Keratinocyte (primary cell): Measurements from ENCODE around the gene NTSR2. TPM values are rescaled to one million over a fixed set of nuclear protein-coding genes. Genes with fewer than 3 reads are reported as not detected.

Experiments used
- DNase-seq: peaks from one replicate; pipeline ENCODE4 v3.0.0-alpha.2; 2011; ENCODE audit warnings: low read depth, missing footprints, low spot score
- FAIRE-seq: peaks from 2 replicates; lab custom pipeline; 2011; peaks lifted over from hg19 to GRCh38; lab: Jason Lieb, UNC
- H2AFZ ChIP-seq: 2 replicates; pipeline ENCODE4 v1.6.0; 2012; ENCODE audit warnings: low read length, control low read depth, inconsistent platforms; ENCODE audit not compliant: control insufficient read depth
- H3K27ac ChIP-seq: 2 replicates; pipeline ENCODE4 v1.5.1; 2011; ENCODE audit warnings: low read length; ENCODE audit not compliant: control insufficient read depth, insufficient read depth
- H3K27me3 ChIP-seq: 3 replicates; pipeline ENCODE4 v1.6.0; 2011; ENCODE audit warnings: low read length; ENCODE audit not compliant: control insufficient read depth, insufficient read depth; ENCODE audit errors: extremely low read depth
- H3K36me3 ChIP-seq, 2 experiments: 2 replicates in 1 of 2; 3 replicates in 1 of 2; pipeline ENCODE4 v1.5.1; 2011; ENCODE audit warnings: low read length in 2 of 2, mild to moderate bottlenecking in 1 of 2; ENCODE audit not compliant: control insufficient read depth in 2 of 2, insufficient read depth in 2 of 2; ENCODE audit errors: extremely low read depth in 1 of 2
- H3K4me1 ChIP-seq: 3 replicates; pipeline ENCODE4 v1.5.1; 2011; ENCODE audit warnings: low read length; ENCODE audit not compliant: control insufficient read depth, insufficient read depth; ENCODE audit errors: extremely low read depth
- H3K4me2 ChIP-seq: 3 replicates; pipeline ENCODE4 v1.6.0; 2011; ENCODE audit warnings: low read depth, low read length; ENCODE audit not compliant: control insufficient read depth, insufficient read depth; ENCODE audit errors: extremely low read depth
- H3K4me3 ChIP-seq, 3 experiments: fragments of 200-600 bp in 1 of 3; sonication (generic) in 1 of 3; 2 replicates in 2 of 3; 3 replicates in 1 of 3; pipeline ENCODE4 v1.5.1; 2011 to 2016; ENCODE audit warnings: low read length in 3 of 3, mild to moderate bottlenecking in 3 of 3, control low read depth in 2 of 3, inconsistent platforms in 1 of 3, low read depth in 1 of 3, mixed read lengths in 1 of 3, mixed run types in 1 of 3, moderate library complexity in 1 of 3; ENCODE audit not compliant: control insufficient read depth in 2 of 3, insufficient read depth in 2 of 3; ENCODE audit errors: extremely low read depth in 1 of 3
- H3K79me2 ChIP-seq: 2 replicates; pipeline ENCODE4 v1.6.0; 2012; ENCODE audit warnings: low read length; ENCODE audit not compliant: control insufficient read depth, insufficient read depth
- H3K9ac ChIP-seq: 3 replicates; pipeline ENCODE4 v1.6.0; 2011; ENCODE audit warnings: low read length; ENCODE audit not compliant: control insufficient read depth, insufficient read depth; ENCODE audit errors: extremely low read depth
- H3K9me1 ChIP-seq: 3 replicates; pipeline ENCODE4 v1.6.0; 2011; ENCODE audit warnings: low read length; ENCODE audit not compliant: control insufficient read depth, insufficient read depth; ENCODE audit errors: extremely low read depth
- H3K9me3 ChIP-seq: 2 replicates; pipeline ENCODE4 v1.5.1; 2012; ENCODE audit warnings: low read depth, low read length; ENCODE audit not compliant: control insufficient read depth
- H4K20me1 ChIP-seq: 3 replicates; pipeline ENCODE4 v1.6.0; 2011; ENCODE audit warnings: low read length; ENCODE audit not compliant: control insufficient read depth, insufficient read depth; ENCODE audit errors: extremely low read depth
- CTCF ChIP-seq, 3 experiments: IDR thresholded peaks in 1 of 3; conservative IDR thresholded peaks in 1 of 3; optimal IDR thresholded peaks in 1 of 3; 2 replicates in 2 of 3; 3 replicates in 1 of 3; pipeline versions ENCODE3 to v1.5.1; 2011; ENCODE audit warnings: low read length in 3 of 3, mild to moderate bottlenecking in 3 of 3, moderate library complexity in 2 of 3, control low read depth in 1 of 3, inconsistent platforms in 1 of 3; ENCODE audit not compliant: insufficient read depth in 2 of 3; ENCODE audit errors: extremely low read depth in 1 of 3
- EZH2 ChIP-seq: IDR thresholded peaks from one replicate; pipeline ENCODE4 v1.6.1; 2012; ENCODE audit warnings: inconsistent platforms, mild to moderate bottlenecking, low read length, moderate library complexity
- dilution Hi-C: fragments of 300-500 bp; cut with MboI; formaldehyde crosslinking; loops from one replicate; pipeline ENCODE4 v1.7.0; 2020; ENCODE audit warnings: low sequenced_read_pairs; ENCODE audit not compliant: extremely low pct_ligation_motif_present
- polyA plus RNA-seq, 5 experiments: library from polyadenylated mRNA; depleted of rRNA in 3 of 5; stranded (reverse) in 3 of 5; stranded (forward) in 1 of 5; unstranded in 1 of 5; fragments of >200 nt; gene quantifications; 1 replicate in 1 of 5; 2 replicates in 3 of 5; 3 replicates in 1 of 5; pipeline versions ENCODE4 v1.2.1 to v1.2.3, GENCODE V29; 2011 to 2012; ENCODE audit warnings: missing spikeins in 2 of 5, low read depth in 1 of 5, low replicate concordance in 1 of 5

The NTSR2 gene
- polyA plus RNA-seq, 1 donor (not counting 4 experiments of a cell fraction or from before 2014, with no cell fraction given) = not detected

DNA sequence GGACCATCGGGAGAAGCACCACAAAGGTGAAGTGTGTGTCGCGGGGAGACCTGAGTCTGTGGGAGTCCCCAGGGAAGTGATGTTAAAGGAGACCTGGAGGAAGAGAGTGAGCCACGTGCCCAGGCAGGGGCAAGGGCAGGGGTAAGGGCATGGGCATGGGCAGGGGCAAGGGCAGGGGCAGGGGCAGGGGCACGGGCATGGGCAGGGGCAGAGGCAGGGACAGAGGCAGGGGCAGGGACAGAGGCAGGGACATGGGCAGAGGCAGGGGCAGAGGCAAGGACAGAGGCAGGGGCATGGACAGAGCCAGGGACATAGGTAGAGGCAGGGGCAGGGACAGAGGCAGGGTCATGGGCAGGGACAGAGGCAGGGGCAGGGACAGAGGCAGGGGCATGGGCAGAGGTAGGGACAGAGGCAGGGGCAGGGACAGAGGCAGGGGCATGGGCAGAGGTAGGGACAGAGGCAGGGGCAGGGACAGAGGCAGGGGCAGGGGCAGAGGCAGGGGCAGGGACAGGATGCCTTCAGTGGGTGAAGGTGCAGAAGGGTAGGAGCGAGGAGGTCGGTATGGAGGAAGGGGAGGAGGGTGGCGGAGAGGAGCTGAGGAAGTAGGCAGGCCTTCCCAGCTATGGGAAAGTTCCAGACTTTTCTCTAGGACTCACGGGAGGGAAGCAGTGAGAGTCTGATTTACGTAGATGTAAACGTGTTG, 33.3 kb downstream of the NTSR2 start:
- no peaks in the 10 kb centered on the region for H3K9me1 ChIP-seq
- peaks cover 12% of the 10 kb centered on the region for H3K27me3 ChIP-seq
- FAIRE-seq (no peak), DNase-seq (no peak)
- H3K9ac ChIP-seq = no peak overlapping the region
- no peak overlapping the region for H2AFZ ChIP-seq
- H3K4me2 ChIP-seq = no peak overlapping the region
- no peak overlapping the region for H3K4me3 ChIP-seq
- TF ChIP-seq CTCF (optimal IDR thresholded peaks at IDR 0.05 in 1 of 3, IDR thresholded peaks at IDR 0.05 in 1 of 3, conservative IDR thresholded peaks at IDR 0.05 in 1 of 3; ENCODE audit: extremely low read depth in 1 of 3, insufficient read depth in 2 of 3, low read length in 3 of 3) (no peak), EZH2 (no peak)
- no peak overlapping the region for H3K27ac ChIP-seq
- no peaks in the 10 kb centered on the region for H3K9me3 ChIP-seq
- H3K79me2 ChIP-seq = no peaks in the 10 kb centered on the region
- H3K4me1 ChIP-seq = no peaks in the 10 kb centered on the region
- H4K20me1 ChIP-seq = no peaks in the 10 kb centered on the region
- H3K36me3 ChIP-seq = no peaks in the 10 kb centered on the region
- dilution Hi-C loops = no loop called here

DNA sequence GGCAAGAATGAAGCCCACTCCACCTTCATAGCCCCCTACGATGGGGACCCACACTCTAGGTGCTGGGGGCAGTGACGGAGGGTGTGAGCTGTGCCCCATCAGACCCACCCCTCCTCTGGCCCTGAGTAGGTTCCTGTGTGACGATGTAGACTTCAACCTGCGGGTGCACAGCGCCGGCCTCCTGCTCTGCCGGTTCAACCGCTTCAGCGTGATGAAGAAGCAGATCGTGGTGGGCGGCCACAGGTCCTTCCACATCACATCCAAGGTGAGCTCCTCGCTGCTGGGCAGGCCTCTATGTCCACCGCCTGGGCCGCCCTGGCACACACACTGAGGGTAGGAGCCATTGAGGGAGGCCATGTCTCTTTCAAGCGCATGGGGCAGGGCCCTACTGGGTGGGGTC, 34.9 kb downstream of the NTSR2 start:
- Histone ChIP-seq H3K4me2 (no peak overlapping the region), H3K9me1 (no peaks in the 10 kb centered on the region), H3K4me1 (no peaks in the 10 kb centered on the region), H3K9ac (no peak overlapping the region), H2AFZ (no peak overlapping the region), H3K79me2 (no peaks in the 10 kb centered on the region), H3K36me3 (no peaks in the 10 kb centered on the region), H4K20me1 (no peaks in the 10 kb centered on the region), H3K27ac (no peak overlapping the region), H3K4me3 (no peak overlapping the region), H3K9me3 (no peaks in the 10 kb centered on the region), H3K27me3 (peaks cover 12% of the 10 kb centered on the region)
- DNase-seq (no peak), FAIRE-seq (no peak)
- dilution Hi-C loops = no loop called here
- TF ChIP-seq CTCF (optimal IDR thresholded peaks at IDR 0.05 in 1 of 3, IDR thresholded peaks at IDR 0.05 in 1 of 3, conservative IDR thresholded peaks at IDR 0.05 in 1 of 3; ENCODE audit: extremely low read depth in 1 of 3, insufficient read depth in 2 of 3, low read length in 3 of 3) (no peak), EZH2 (no peak)
